Fibroblast of peridontal ligament (primary cell): Measurements from ENCODE around the gene SLF2.

Source experiments
- DNase-seq: peaks from one replicate; pipeline ENCODE4 v3.0.0-alpha.2; 2010; ENCODE audit errors: extremely low read depth

The SLF2 gene

GRCh38 chr10:100980311-100980710 is 67.5 kb downstream of the SLF2 start:
- no peak for DNase-seq

- no peak for DNase-seq
These were observed 67.9 kb downstream of the SLF2 start for GRCh38 chr10:100980711-100981110.

- no peak for DNase-seq
These were observed 68.5 kb downstream of the SLF2 start for GRCh38 chr10:100981178-100981772.

GRCh38 chr10:100982916-100983830 is 70.4 kb downstream of the SLF2 start:
- DNase-seq = no peak

GRCh38 chr10:100983868-100984671 is 71.3 kb downstream of the SLF2 start:
- DNase-seq = no peak

GRCh38 chr10:100984672-100985177 is 72.0 kb downstream of the SLF2 start:
- no peak for DNase-seq

- no peak for DNase-seq
These were observed 72.6 kb downstream of the SLF2 start for GRCh38 chr10:100985336-100985735.

GRCh38 chr10:100986623-100986951 is 73.8 kb downstream of the SLF2 start:
- DNase-seq = no peak

GRCh38 chr10:100986952-100987684 is 74.4 kb downstream of the SLF2 start, which contains the start of the genes MRPL43 and TWNK:
Gene MRPL43 (minus strand): TSS chr10:100987497. CDS start chr10:100987443, 54 bp downstream.
Gene TWNK (plus strand): TSS chr10:100987543. CDS start chr10:100988211, 668 bp downstream.
- DNase-seq = peak; percentile 58

- DNase-seq = no peak
These were observed 74.9 kb downstream of the SLF2 start for GRCh38 chr10:100987685-100988049.

- no peak for DNase-seq
These were observed 75.4 kb downstream of the SLF2 start for GRCh38 chr10:100988166-100988565.

GRCh38 chr10:100989088-100989487 is 76.3 kb downstream of the SLF2 start:
- DNase-seq = no peak

GRCh38 chr10:100993986-100994708 is 81.4 kb downstream of the SLF2 start:
- peak; percentile 62 for DNase-seq

- DNase-seq = no peak
These were observed 82.4 kb downstream of the SLF2 start for GRCh38 chr10:100995181-100995580.

GRCh38 chr10:100996678-100997359 is 84.1 kb downstream of the SLF2 start:
- no peak for DNase-seq

GRCh38 chr10:100997360-100998182 is 84.8 kb downstream of the SLF2 start:
- DNase-seq = peak; percentile 69

- DNase-seq = peak; percentile 83
These were observed 85.6 kb downstream of the SLF2 start for GRCh38 chr10:100998183-100998990.

- peak; percentile 72 for DNase-seq
These were observed 86.4 kb downstream of the SLF2 start for GRCh38 chr10:100998991-100999741.
